8988T (cell line): Measurements from ENCODE around the gene PLLP.

Experiments used
- DNase-seq: peaks from one replicate; pipeline ENCODE4 v3.0.0; 2011

PLLP gene

DNA sequence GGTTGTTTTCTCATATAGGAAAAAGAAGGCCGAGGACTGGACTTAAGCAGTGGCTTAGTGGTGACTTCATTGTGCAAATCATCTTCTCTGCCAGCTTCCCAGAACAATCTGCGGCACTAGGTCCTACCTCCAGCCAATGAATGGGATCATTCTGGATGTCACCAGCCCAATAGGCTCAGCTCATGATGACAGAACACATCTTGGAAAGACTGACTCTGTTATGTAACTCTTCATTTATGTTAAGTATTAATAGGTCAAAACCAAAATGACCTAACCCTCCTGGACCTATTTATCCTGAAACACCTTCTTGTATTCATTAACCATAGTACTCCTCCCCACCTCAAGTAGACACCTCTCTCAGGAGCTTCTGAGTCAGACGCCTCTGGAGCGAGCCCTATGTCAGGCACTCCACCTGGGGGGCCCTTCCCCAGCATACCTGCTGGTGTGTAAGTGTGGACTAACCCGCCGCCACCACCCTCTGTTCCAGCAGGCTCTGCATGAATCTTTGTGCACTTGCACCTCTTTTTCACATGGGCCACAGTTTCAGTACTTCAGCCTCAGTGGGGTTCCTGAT is 32.2 kb downstream of the PLLP start:
- no peak for DNase-seq

GRCh38 chr16:57251352-57251751 is 33.1 kb downstream of the PLLP start:
- no peak for DNase-seq

DNA sequence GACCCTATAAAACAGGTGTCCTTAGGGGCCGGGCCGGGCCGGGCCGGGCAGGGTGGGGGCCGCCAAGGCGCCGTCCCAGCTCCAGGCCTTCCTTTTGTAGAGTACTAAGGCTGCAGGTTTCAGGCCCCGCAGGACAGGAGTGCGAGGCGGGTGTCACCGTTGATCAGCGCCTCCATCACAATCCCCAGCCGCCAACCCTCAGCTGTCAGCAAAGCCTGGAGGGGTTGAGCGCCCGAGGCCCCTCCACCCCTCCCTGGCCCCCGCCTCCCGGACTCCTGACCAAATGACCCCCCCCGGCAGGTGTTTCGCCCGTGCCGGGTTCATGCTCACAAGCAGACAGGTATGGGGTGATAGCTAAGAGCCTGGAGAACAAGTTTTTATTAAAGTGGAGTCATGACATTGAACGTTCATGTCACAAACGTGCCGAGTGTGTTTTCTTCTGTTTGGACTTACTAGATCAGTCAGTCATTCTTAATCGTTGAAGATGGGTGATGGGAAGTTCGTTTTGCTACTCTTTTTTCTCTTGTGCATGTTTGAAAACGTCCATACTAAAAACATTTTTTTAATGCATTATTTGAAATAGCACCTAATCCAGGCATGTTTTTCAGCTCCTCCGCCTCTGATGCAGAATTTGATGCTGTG is 38.9 kb downstream of the PLLP start:
- DNase-seq: no peak

- DNase-seq: peak; percentile 95
Observed at GRCh38 chr16:57244767-57245471, 39.6 kb downstream of the PLLP start, which contains the start of gene ARL2BP. Gene ARL2BP, plus strand, starts transcription at chr16:57245259. Its CDS starts 109 bp downstream, at chr16:57245368.

GRCh38 chr16:57244463-57244766 is 40.1 kb downstream of the PLLP start:
- no peak for DNase-seq

GRCh38 chr16:57242650-57243049 is 41.8 kb downstream of the PLLP start:
- DNase-seq: no peak

- no peak for DNase-seq
Observed at GRCh38 chr16:57240851-57241250, 43.6 kb downstream of the PLLP start.

GRCh38 chr16:57239107-57239506 is 45.4 kb downstream of the PLLP start:
- no peak for DNase-seq

DNA sequence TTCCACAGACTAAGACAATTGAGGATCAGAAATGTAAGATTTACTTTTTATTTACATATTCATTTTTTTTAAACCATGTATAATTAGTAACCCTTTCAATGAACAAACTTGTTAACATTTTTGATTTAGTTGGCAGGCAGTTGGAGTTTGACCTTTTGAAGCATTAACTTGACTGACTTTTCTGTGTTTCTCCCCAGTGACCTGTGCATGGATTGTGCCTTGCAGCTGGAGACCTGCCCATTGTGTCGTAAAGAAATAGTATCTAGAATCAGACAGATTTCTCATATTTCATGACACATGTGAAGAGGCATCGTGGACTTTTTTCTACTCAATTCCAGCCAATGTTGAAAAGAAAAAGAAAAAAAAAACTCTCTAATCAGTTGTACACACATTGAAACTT is 45.8 kb downstream of the PLLP start:
- DNase-seq: no peak

DNA sequence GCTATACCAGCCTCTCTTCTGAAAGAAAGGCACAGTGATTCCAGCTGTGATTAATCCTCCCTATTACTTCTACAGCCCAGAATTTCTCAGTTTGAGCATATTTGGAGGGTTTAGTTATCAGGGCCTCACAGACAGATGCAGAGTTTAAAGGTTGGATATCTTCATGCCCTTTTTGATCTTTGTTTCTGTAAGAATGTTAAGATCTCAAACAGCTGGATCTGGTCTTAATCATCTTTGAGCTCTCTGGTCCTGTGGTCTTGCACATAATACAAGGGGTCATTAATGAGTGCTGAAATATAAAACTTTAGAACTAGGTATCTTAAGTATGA is 48.5 kb downstream of the PLLP start:
- DNase-seq: no peak

GRCh38 chr16:57235128-57236021 is 49.1 kb downstream of the PLLP start:
- DNase-seq: no peak

GRCh38 chr16:57234707-57235092 is 49.8 kb downstream of the PLLP start:
- no peak for DNase-seq

DNA sequence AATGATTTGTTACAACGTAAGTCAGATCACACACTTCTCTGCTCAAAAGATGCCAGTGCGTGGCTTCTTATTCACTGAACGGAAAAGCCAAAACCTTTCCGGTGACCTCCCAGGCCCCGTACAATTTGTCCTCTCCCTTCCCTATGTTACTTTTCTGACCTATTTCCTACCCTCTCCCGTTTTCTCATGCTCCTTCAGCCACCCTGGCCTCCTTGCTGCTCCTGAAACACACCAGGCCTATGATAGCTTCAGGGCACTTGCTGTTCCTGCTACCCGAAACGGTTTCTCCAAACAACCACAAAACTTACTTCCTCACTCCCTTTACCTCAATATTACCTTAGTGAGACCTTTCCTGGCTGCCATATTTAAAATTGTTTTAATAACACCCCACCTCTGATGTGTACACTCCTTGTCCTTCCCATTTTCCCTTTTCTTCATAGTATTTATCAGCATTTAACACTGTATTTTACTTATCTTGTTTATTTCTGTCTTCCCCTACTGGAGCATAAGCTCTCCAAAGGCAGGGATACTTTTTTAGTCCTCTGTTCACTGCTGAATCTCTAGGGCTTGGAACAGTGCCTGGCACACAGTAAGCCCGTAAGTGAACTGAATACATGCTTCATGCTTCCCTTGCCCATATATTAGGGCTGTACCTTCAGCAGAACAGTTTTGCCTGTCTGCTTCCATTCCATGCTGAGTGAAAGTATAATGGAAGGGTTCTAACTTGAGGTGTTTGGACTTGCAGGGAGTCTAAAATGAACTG is 50.3 kb downstream of the PLLP start:
- no peak for DNase-seq

- no peak for DNase-seq
Observed at GRCh38 chr16:57231821-57232350, 52.6 kb downstream of the PLLP start.

GRCh38 chr16:57229079-57229478 is 55.4 kb downstream of the PLLP start:
- DNase-seq: no peak

DNA sequence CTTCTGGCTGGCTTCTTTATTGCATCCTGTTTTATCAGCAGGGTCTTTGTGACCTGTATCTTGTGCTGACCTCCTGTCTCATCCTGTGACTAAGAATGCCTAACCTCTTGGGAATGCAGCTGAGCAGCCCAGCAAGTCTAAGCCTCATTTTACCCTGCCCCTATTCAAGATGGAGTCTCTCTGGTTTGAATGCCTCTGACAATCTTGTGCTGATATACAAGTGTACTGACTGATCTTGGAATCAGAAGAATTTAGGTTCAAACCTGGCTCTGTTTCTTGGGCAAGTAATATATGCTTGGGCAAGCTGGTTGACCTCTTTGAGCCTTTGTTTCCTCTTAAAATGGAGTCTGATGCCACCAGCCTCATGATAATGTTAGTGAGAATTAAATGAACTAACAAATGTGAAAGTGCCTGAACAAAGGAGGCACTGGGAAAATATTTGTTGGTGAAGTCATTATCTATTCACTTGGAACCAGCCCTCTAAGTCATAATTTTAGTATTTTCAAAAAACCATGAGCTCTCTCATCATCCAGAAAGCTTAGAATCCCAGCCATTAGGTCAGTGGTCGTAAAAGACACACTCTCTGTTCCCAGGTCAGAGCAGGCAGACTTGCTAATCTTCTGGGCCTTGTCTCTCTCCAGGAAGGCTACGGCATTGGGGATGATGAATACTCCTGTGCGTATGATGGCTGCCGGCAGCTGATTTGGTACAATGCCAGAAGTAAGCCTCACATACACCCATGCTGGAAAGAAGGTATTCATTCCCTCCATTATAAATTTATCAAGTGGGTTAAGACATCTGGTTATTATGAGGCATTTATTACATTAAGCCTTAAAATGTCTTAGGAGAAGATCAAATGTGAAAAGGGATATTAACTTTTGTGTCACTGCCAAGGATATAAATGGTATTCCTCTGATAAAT is 57.5 kb downstream of the PLLP start:
- DNase-seq: no peak

DNA sequence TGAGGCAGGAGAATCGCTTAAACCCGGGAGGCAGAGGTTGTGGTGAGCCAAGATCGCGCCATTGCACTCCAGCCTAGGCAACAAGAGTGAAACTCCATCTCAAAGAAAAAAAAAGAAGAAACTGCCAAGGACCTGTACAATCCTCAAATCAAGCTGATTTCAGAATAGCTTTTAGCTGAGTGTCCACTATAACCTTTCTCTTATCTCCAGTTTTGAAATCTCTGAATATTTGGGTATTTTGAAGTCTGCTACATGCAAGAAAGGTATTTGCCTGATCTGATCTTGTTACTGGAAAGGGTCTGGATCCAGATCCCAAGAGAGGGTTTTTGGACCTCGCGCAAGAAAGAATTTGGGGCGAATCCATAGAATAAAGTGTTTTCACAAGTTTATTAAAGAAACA is 58.5 kb downstream of the PLLP start:
- DNase-seq: no peak

GRCh38 chr16:57224651-57225335 is 59.7 kb downstream of the PLLP start:
- DNase-seq: no peak

DNA sequence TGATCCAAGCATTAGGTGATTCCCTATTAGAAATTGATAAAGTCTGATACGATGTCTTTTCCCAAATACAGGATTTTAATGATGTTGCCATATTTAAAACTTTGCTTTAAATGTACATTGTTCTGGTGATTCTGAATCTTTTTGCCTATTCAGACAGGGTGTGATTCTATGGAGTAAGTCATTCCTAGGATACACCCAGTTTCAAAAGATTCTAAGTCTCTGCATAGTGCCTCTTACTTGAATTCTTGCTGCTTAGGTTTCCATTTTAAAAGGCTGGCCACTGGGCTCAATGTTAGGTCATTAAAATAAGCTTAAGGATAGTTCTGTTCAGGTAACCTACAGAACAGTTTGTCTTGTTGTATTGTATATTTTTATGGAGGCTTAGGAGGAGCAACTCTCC is 61.4 kb downstream of the PLLP start:
- no peak for DNase-seq

GRCh38 chr16:57216968-57217367 is 67.5 kb downstream of the PLLP start:
- no peak for DNase-seq

DNA sequence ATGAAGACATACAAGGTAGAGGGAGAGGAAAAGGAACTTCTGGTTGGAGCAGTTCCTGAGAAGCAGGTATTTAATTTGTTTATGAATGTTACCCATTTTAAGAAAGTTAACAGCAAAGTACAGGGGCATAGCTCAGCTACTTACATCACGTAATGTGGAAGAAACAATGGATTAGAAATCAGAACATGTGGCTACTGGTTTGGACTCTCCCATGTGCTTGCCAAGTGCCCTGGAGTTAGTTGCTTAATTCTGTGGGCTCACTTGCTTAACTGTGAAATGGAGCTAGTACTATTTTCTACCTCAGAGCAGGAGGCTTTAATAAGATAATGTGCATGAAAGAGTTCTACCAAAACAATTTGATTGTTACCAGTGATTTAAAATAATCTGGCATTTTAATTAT is 71.0 kb downstream of the PLLP start:
- DNase-seq: no peak
